Fibroblast of lung (primary cell): ENCODE data around the gene ICE2.

Experiments used
- EZH2 ChIP-seq: IDR thresholded peaks from 2 replicates; pipeline ENCODE4 v1.5.1; 2012; ENCODE audit warnings: low read length, control low read depth, mild to moderate bottlenecking; ENCODE audit errors: missing control alignments
- TF ChIP-seq, protein P1 (sequence below), 2 donors: IDR thresholded peaks in 1 of 2; conservative IDR thresholded peaks in 1 of 2; 1 replicate in 1 of 2; 2 replicates in 1 of 2; pipeline ENCODE4 v1.5.1; 2011 to 2012; ENCODE audit warnings: low read length in 2 of 2, control low read depth in 1 of 2, inconsistent platforms in 1 of 2, low read depth in 1 of 2, mild to moderate bottlenecking in 1 of 2

- TF ChIP-seq, protein P1, sequence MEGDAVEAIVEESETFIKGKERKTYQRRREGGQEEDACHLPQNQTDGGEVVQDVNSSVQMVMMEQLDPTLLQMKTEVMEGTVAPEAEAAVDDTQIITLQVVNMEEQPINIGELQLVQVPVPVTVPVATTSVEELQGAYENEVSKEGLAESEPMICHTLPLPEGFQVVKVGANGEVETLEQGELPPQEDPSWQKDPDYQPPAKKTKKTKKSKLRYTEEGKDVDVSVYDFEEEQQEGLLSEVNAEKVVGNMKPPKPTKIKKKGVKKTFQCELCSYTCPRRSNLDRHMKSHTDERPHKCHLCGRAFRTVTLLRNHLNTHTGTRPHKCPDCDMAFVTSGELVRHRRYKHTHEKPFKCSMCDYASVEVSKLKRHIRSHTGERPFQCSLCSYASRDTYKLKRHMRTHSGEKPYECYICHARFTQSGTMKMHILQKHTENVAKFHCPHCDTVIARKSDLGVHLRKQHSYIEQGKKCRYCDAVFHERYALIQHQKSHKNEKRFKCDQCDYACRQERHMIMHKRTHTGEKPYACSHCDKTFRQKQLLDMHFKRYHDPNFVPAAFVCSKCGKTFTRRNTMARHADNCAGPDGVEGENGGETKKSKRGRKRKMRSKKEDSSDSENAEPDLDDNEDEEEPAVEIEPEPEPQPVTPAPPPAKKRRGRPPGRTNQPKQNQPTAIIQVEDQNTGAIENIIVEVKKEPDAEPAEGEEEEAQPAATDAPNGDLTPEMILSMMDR (conservative IDR thresholded peaks at IDR 0.05 in 1 of 2, IDR thresholded peaks at IDR 0.05 in 1 of 2; ENCODE audit: low read depth in 1 of 2, low read length in 2 of 2): no peak
- no peak for TF ChIP-seq EZH2
Observed at GRCh38 chr15:60477916-60478565, 901 bp downstream of the ICE2 start.
